Right atrium auricular region (tissue), 2 donors: ENCODE measurements around the gene IFNG. TPM values are rescaled to one million over a fixed set of nuclear protein-coding genes. Genes with fewer than 3 reads are reported as not detected.

Experiments used
- DNase-seq: peaks from one replicate; pipeline ENCODE4 v3.0.0-alpha.2; 2019; ENCODE audit warnings: low spot score
- H3K27ac ChIP-seq, 2 donors: fragments of 200-600 bp; sonication (generic); 1 replicate in 1 of 2; 2 replicates in 1 of 2; pipeline ENCODE4 v1.5.1; 2016 to 2019
- H3K27me3 ChIP-seq, 2 donors: fragments of 200-600 bp; sonication (generic); one replicate each; pipeline versions ENCODE4 v1.5.1 to v1.6.0; 2017 to 2019
- H3K36me3 ChIP-seq: fragments of 200-600 bp; sonication (generic); one replicate; pipeline ENCODE4 v1.5.1; 2016
- H3K4me1 ChIP-seq, 2 donors: fragments of 200-600 bp; sonication (generic); one replicate each; pipeline versions ENCODE4 v1.5.1 to v1.6.0; 2017 to 2019
- H3K4me3 ChIP-seq, 2 donors: fragments of 200-600 bp; sonication (generic); 1 replicate in 1 of 2; 2 replicates in 1 of 2; pipeline ENCODE4 v1.5.1; 2017 to 2019; ENCODE audit warnings: mild to moderate bottlenecking in 1 of 2, moderate library complexity in 1 of 2
- H3K9me3 ChIP-seq, 2 donors: fragments of 200-600 bp; sonication (generic); one replicate each; pipeline ENCODE4 v1.5.1; 2019
- total RNA-seq, 2 donors: library from RNA; depleted of rRNA; stranded (reverse); fragments of >200 nt; gene quantifications; one replicate each; pipeline ENCODE4 v1.1.0, GENCODE V29; 2016
- TF ChIP-seq, protein P1 (sequence below), 2 donors: fragments of 200-600 bp; sonication (generic); IDR thresholded peaks; one replicate each; pipeline ENCODE4 v1.5.1; 2019; ENCODE audit warnings: antibody characterized with exemption in 2 of 2

IFNG gene
- total RNA-seq, 2 donors from 2014 or later = not detected

DNA sequence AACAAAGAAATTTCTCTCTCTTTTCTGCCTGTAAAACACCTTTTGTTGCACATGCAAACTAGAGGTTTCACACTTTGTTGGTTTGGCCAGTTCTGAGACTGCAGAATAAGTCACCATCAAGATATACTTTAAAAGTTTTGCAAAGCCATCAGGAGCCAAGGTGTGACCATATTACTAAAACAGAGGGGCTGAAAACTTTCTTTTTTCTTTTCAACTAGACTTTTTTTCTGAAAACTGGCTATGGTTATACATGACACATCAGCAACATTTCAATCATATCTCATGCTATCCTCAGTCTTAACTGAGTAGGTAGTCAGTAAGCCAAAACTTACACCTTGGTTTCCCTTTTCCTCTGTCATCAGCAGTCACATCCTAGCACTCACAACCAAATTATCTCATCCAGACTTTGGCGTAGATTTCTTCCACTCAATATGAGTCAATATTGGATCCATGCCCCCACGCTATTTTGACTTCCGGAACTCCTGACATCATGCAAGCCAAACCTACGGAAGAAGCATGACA, 4.1 kb upstream of the IFNG start:
- no peak for DNase-seq
- Histone ChIP-seq H3K36me3 (no peaks in the 10 kb centered on the region), H3K4me3 (no peak overlapping the region), H3K9me3 (no peaks in the 10 kb centered on the region), H3K27ac (no peak overlapping the region), H3K27me3 (no peaks in the 10 kb centered on the region), H3K4me1 (no peaks in the 10 kb centered on the region)
- TF ChIP-seq, protein P1, sequence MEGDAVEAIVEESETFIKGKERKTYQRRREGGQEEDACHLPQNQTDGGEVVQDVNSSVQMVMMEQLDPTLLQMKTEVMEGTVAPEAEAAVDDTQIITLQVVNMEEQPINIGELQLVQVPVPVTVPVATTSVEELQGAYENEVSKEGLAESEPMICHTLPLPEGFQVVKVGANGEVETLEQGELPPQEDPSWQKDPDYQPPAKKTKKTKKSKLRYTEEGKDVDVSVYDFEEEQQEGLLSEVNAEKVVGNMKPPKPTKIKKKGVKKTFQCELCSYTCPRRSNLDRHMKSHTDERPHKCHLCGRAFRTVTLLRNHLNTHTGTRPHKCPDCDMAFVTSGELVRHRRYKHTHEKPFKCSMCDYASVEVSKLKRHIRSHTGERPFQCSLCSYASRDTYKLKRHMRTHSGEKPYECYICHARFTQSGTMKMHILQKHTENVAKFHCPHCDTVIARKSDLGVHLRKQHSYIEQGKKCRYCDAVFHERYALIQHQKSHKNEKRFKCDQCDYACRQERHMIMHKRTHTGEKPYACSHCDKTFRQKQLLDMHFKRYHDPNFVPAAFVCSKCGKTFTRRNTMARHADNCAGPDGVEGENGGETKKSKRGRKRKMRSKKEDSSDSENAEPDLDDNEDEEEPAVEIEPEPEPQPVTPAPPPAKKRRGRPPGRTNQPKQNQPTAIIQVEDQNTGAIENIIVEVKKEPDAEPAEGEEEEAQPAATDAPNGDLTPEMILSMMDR (IDR thresholded peaks at IDR 0.05) = no peak

DNA sequence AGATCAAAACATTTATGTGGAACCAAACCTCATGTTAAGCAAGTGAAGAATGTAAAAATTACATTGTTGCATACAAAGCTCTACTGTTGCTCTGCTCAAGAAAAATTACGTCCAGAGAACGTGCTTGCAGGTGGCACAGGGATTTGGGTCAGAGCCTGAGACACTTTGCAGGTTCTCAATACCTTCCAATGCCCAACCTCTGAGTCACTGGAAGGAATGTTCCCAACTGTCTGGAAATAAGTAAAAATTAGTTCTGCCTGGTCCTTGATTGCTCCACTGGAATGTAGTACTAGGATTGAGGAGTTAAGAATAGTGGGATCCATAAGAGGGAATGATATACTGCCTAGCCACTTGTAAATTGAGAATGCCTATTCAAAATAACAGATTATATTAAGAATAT, 2.8 kb upstream of the IFNG start:
- H3K4me1 ChIP-seq = no peaks in the 10 kb centered on the region

DNA sequence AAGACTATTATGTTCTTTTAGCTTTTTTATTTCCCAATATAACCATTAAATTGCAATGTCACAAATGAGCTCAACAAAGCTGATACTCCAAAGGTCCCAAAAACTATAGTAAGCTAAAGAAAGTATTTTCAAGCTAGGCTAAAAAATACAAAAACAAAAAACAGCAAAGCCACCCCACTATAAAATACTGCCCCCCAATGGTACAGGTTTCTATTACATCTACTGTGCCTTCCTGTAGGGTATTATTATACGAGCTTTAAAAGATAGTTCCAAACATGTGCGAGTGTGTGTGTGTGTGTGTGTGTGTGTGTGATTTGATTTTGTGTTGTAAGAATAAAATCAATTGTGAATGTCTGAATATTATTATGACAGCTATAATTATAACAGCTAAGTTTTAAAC, 1.1 kb downstream of the IFNG start:
- no peak overlapping the region for H3K27ac ChIP-seq
- H3K9me3 ChIP-seq = no peaks in the 10 kb centered on the region
- no peak overlapping the region for H3K4me3 ChIP-seq
- H3K27me3 ChIP-seq = no peaks in the 10 kb centered on the region
- H3K4me1 ChIP-seq = no peaks in the 10 kb centered on the region
- no peaks in the 10 kb centered on the region for H3K36me3 ChIP-seq
- TF ChIP-seq, protein P1 (IDR thresholded peaks at IDR 0.05) = peak in 1 of 2 donors; percentile 50
- DNase-seq = no peak

More for the DNA sequence above, 2.8 kb upstream of the IFNG start:
- no peaks in the 10 kb centered on the region for H3K9me3 ChIP-seq
- H3K27ac ChIP-seq = no peak overlapping the region
- TF ChIP-seq, protein P1 (IDR thresholded peaks at IDR 0.05) = no peak
- H3K4me3 ChIP-seq = no peak overlapping the region
- H3K27me3 ChIP-seq = no peaks in the 10 kb centered on the region
- no peaks in the 10 kb centered on the region for H3K36me3 ChIP-seq
- DNase-seq = no peak

DNA sequence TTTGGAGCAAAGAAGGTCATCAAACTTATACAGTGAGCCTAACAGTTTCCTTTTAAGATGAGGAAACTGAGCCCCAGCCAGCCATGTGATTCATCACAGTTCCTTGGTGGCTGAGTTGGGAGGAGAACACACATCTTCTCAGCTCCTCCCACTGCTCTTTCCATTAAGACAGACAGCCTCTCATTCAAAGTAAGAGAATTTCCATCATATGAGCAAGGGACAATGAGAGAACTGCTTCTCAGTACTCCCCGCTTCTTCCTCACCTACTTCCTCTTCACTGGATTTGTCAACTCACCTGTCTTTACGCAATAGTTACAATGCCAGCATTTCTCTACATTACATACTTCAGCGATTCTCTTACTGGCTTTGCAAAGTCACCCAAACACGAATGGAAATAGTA, 2.2 kb downstream of the IFNG start:
- Histone ChIP-seq H3K4me3 (no peak overlapping the region), H3K27me3 (no peaks in the 10 kb centered on the region), H3K36me3 (no peaks in the 10 kb centered on the region), H3K27ac (no peak overlapping the region), H3K4me1 (no peaks in the 10 kb centered on the region), H3K9me3 (no peaks in the 10 kb centered on the region)
- TF ChIP-seq, protein P1 (IDR thresholded peaks at IDR 0.05) = no peak
- no peak for DNase-seq

DNA sequence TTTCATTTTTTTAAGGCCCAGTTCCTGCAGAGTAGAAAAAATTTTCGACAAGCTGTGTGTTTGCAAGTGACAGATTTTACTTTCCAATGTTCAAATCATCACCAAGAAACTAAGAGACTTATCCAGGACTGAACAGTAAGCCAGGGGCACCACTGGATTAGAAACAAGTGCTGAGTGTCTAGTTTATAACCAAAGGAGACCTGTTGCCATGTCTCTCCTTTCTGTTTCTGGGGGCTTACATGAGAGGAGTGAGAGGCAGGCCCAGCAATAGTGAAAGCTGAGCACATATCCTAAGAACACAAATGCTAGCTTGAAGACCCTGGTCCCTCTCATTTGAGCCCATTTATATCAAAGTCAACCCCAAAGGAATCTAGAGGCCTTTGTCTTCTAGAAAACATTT, 2.9 kb downstream of the IFNG start:
- TF ChIP-seq, protein P1 (IDR thresholded peaks at IDR 0.05) = no peak
- H3K4me3 ChIP-seq = no peak overlapping the region
- no peak for DNase-seq
- H3K36me3 ChIP-seq = no peaks in the 10 kb centered on the region
- H3K27ac ChIP-seq = no peak overlapping the region
- H3K4me1 ChIP-seq = no peaks in the 10 kb centered on the region
- H3K9me3 ChIP-seq = no peaks in the 10 kb centered on the region
- H3K27me3 ChIP-seq = no peaks in the 10 kb centered on the region

DNA sequence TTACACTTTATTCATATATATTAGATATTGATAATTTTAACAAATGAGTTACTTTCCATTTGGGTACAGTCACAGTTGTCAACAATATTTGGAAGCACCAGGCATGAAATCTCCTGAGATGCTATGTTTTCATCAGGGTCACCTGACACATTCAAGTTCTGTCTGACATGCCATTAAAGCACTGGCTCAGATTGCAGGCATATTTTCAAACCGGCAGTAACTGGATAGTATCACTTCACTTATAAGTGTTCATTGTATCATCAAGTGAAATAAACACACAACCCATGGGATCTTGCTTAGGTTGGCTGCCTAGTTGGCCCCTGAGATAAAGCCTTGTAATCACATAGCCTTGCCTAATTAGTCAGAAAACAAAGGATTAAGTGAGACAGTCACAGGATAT, 4.8 kb downstream of the IFNG start:
- Histone ChIP-seq H3K4me1 (no peaks in the 10 kb centered on the region), H3K36me3 (no peaks in the 10 kb centered on the region), H3K27me3 (no peaks in the 10 kb centered on the region), H3K4me3 (no peak overlapping the region), H3K9me3 (no peaks in the 10 kb centered on the region), H3K27ac (no peak overlapping the region)
- TF ChIP-seq, protein P1 (IDR thresholded peaks at IDR 0.05) = no peak
- no peak for DNase-seq
